GM19328 (cell line): ENCODE measurements around the gene TXNRD1.
A peak's percentile ranks its signal among the peaks of the same experiment; 100 is the strongest.

ENCODE experiments used
- ATAC-seq: cut with Tn5 transposase; IDR thresholded peaks from one replicate; pipeline ENCODE4 v1.9.1; 2021; ENCODE audit warnings: mild to moderate bottlenecking, moderate library complexity; ENCODE audit not compliant: unreplicated experiment

The TXNRD1 gene

GRCh38 chr12:104299842-104300481 lies 84.4 kb downstream of the TXNRD1 start:
- no peak for ATAC-seq

- ATAC-seq, result peak; percentile 92
These were observed 88.1 kb downstream of the TXNRD1 start, which contains the start of gene EID3 for GRCh38 chr12:104303538-104304151. Gene EID3, plus strand, starts transcription at chr12:104303739. Its CDS starts 196 bp downstream, at chr12:104303935.

- no peak for ATAC-seq
These were observed 88.9 kb downstream of the TXNRD1 start for GRCh38 chr12:104304261-104305009.

- ATAC-seq, result no peak
These were observed 89.8 kb downstream of the TXNRD1 start for GRCh38 chr12:104305349-104305748.

- ATAC-seq, result no peak
These were observed 90.8 kb downstream of the TXNRD1 start for GRCh38 chr12:104306376-104306775.

GRCh38 chr12:104306943-104307654 lies 91.5 kb downstream of the TXNRD1 start:
- ATAC-seq, result no peak

- ATAC-seq, result no peak
These were observed 92.0 kb downstream of the TXNRD1 start for GRCh38 chr12:104307655-104308000.

GRCh38 chr12:104309446-104309993 lies 93.9 kb downstream of the TXNRD1 start:
- ATAC-seq, result no peak

- no peak for ATAC-seq
These were observed 95.4 kb downstream of the TXNRD1 start for GRCh38 chr12:104310751-104311633.

- ATAC-seq, result no peak
These were observed 96.6 kb downstream of the TXNRD1 start for GRCh38 chr12:104312202-104312601.

- ATAC-seq, result no peak
These were observed 97.1 kb downstream of the TXNRD1 start for GRCh38 chr12:104312654-104313053.

- no peak for ATAC-seq
These were observed 98.1 kb downstream of the TXNRD1 start for GRCh38 chr12:104313568-104314241.

- ATAC-seq, result no peak
These were observed 98.6 kb downstream of the TXNRD1 start for GRCh38 chr12:104314242-104314614.

- no peak for ATAC-seq
These were observed 100.0 kb downstream of the TXNRD1 start for GRCh38 chr12:104315326-104316224.

GRCh38 chr12:104316936-104317335 lies 101.4 kb downstream of the TXNRD1 start:
- no peak for ATAC-seq

GRCh38 chr12:104317538-104318210 lies 102.1 kb downstream of the TXNRD1 start:
- ATAC-seq, result no peak

GRCh38 chr12:104319028-104319427 lies 103.4 kb downstream of the TXNRD1 start:
- no peak for ATAC-seq
